ENCODE measurements around the gene NT5E.
"Not testable (repeated sequence)": the region's sequence is repeated elsewhere in the genome, so short reads cannot be mapped to it uniquely, and the experiment has no call there.

The NT5E gene

GRCh38 chr6:85496009-85496579 lies 46.2 kb downstream of the NT5E start:
- Histone ChIP-seq H3K27ac (ENCODE audit: low read length) (no peak overlapping the region), H3K36me3 (ENCODE audit: control insufficient read depth in 1 of 2, insufficient read depth in 2 of 2, low read length in 2 of 2) (peaks cover 0 to 4% of the 10 kb centered on the region in 2 donors), H3K27me3 (ENCODE audit: low read depth, low read length) (no peaks in the 10 kb centered on the region), H3K9me3 (ENCODE audit: control insufficient read depth in 1 of 2, low read length in 2 of 2) (no peaks in the 10 kb centered on the region), H3K4me1 (ENCODE audit: control insufficient read depth in 1 of 2, insufficient read depth in 2 of 2, low read length in 2 of 2) (no peaks in the 10 kb centered on the region), H3K4me3 (ENCODE audit: low read depth in 1 of 2, low read length in 2 of 2) (no peak overlapping the region)

GRCh38 chr6:85496856-85497255 lies 47.0 kb downstream of the NT5E start:
- no peak overlapping the region for H3K27ac ChIP-seq (ENCODE audit: low read length)
- H3K36me3 ChIP-seq (ENCODE audit: control insufficient read depth in 1 of 2, insufficient read depth in 2 of 2, low read length in 2 of 2): peaks cover 0 to 4% of the 10 kb centered on the region in 2 donors
- H3K9me3 ChIP-seq (ENCODE audit: control insufficient read depth in 1 of 2, low read length in 2 of 2): no peaks in the 10 kb centered on the region
- no peaks in the 10 kb centered on the region for H3K27me3 ChIP-seq (ENCODE audit: low read depth, low read length)
- H3K4me3 ChIP-seq (ENCODE audit: low read depth in 1 of 2, low read length in 2 of 2): no peak overlapping the region
- H3K4me1 ChIP-seq (ENCODE audit: control insufficient read depth in 1 of 2, insufficient read depth in 2 of 2, low read length in 2 of 2): no peaks in the 10 kb centered on the region

- no peaks in the 10 kb centered on the region for H3K9me3 ChIP-seq (ENCODE audit: control insufficient read depth in 1 of 2, low read length in 2 of 2)
- H3K27me3 ChIP-seq (ENCODE audit: low read depth, low read length): no peaks in the 10 kb centered on the region
- H3K4me1 ChIP-seq (ENCODE audit: control insufficient read depth in 1 of 2, insufficient read depth in 2 of 2, low read length in 2 of 2): no peaks in the 10 kb centered on the region
Measured at GRCh38 chr6:85498596-85499258, 48.8 kb downstream of the NT5E start.

GRCh38 chr6:85506441-85507093 lies 56.7 kb downstream of the NT5E start:
- H3K4me3 ChIP-seq (ENCODE audit: low read depth in 1 of 2, low read length in 2 of 2): no peak overlapping the region
- no peaks in the 10 kb centered on the region for H3K9me3 ChIP-seq (ENCODE audit: control insufficient read depth in 1 of 2, low read length in 2 of 2)
- no peaks in the 10 kb centered on the region for H3K27me3 ChIP-seq (ENCODE audit: low read depth, low read length)
- H3K27ac ChIP-seq (ENCODE audit: low read length): no peak overlapping the region
- no peaks in the 10 kb centered on the region for H3K4me1 ChIP-seq (ENCODE audit: control insufficient read depth in 1 of 2, insufficient read depth in 2 of 2, low read length in 2 of 2)
- H3K36me3 ChIP-seq (ENCODE audit: control insufficient read depth in 1 of 2, insufficient read depth in 2 of 2, low read length in 2 of 2): peaks cover 16 to 37% of the 10 kb centered on the region in 2 donors

More at GRCh38 chr6:85498596-85499258, 48.8 kb downstream of the NT5E start:
- H3K36me3 ChIP-seq (ENCODE audit: control insufficient read depth in 1 of 2, insufficient read depth in 2 of 2, low read length in 2 of 2): no peaks in the 10 kb centered on the region
- no peak overlapping the region for H3K27ac ChIP-seq (ENCODE audit: low read length)
- no peak overlapping the region for H3K4me3 ChIP-seq (ENCODE audit: low read depth in 1 of 2, low read length in 2 of 2)

GRCh38 chr6:85516168-85516567 lies 66.3 kb downstream of the NT5E start:
- Histone ChIP-seq H3K27me3 (ENCODE audit: low read depth, low read length) (no peaks in the 10 kb centered on the region), H3K4me3 (ENCODE audit: low read depth in 1 of 2, low read length in 2 of 2) (no peak overlapping the region), H3K27ac (ENCODE audit: low read length) (no peak overlapping the region), H3K36me3 (ENCODE audit: control insufficient read depth in 1 of 2, insufficient read depth in 2 of 2, low read length in 2 of 2) (peaks cover 30 to 38% of the 10 kb centered on the region in 2 donors), H3K9me3 (ENCODE audit: control insufficient read depth in 1 of 2, low read length in 2 of 2) (no peaks in the 10 kb centered on the region), H3K4me1 (ENCODE audit: control insufficient read depth in 1 of 2, insufficient read depth in 2 of 2, low read length in 2 of 2) (no peaks in the 10 kb centered on the region)

GRCh38 chr6:85524281-85524680 lies 74.4 kb downstream of the NT5E start:
- H3K36me3 ChIP-seq (ENCODE audit: control insufficient read depth in 1 of 2, insufficient read depth in 2 of 2, low read length in 2 of 2): peaks cover 26 to 31% of the 10 kb centered on the region in 2 donors
- H3K9me3 ChIP-seq (ENCODE audit: control insufficient read depth in 1 of 2, low read length in 2 of 2); H3K4me1 ChIP-seq (ENCODE audit: control insufficient read depth in 1 of 2, insufficient read depth in 2 of 2, low read length in 2 of 2); H3K4me3 ChIP-seq (ENCODE audit: low read depth in 1 of 2, low read length in 2 of 2); H3K27ac ChIP-seq (ENCODE audit: low read length); H3K27me3 ChIP-seq (ENCODE audit: low read depth, low read length): not testable (repeated sequence)

- Histone ChIP-seq H3K36me3 (ENCODE audit: control insufficient read depth in 1 of 2, insufficient read depth in 2 of 2, low read length in 2 of 2) (peaks cover 25 to 34% of the 10 kb centered on the region in 2 donors), H3K27ac (ENCODE audit: low read length) (no peak overlapping the region), H3K4me3 (ENCODE audit: low read depth in 1 of 2, low read length in 2 of 2) (no peak overlapping the region), H3K4me1 (ENCODE audit: control insufficient read depth in 1 of 2, insufficient read depth in 2 of 2, low read length in 2 of 2) (no peaks in the 10 kb centered on the region), H3K27me3 (ENCODE audit: low read depth, low read length) (no peaks in the 10 kb centered on the region), H3K9me3 (ENCODE audit: control insufficient read depth in 1 of 2, low read length in 2 of 2) (no peaks in the 10 kb centered on the region)
Measured at GRCh38 chr6:85537055-85537494, 87.2 kb downstream of the NT5E start.

GRCh38 chr6:85544776-85545175 lies 94.9 kb downstream of the NT5E start:
- Histone ChIP-seq H3K27ac (ENCODE audit: low read length) (no peak overlapping the region), H3K9me3 (ENCODE audit: control insufficient read depth in 1 of 2, low read length in 2 of 2) (no peaks in the 10 kb centered on the region), H3K27me3 (ENCODE audit: low read depth, low read length) (no peaks in the 10 kb centered on the region), H3K4me1 (ENCODE audit: control insufficient read depth in 1 of 2, insufficient read depth in 2 of 2, low read length in 2 of 2) (no peaks in the 10 kb centered on the region), H3K4me3 (ENCODE audit: low read depth in 1 of 2, low read length in 2 of 2) (no peak overlapping the region), H3K36me3 (ENCODE audit: control insufficient read depth in 1 of 2, insufficient read depth in 2 of 2, low read length in 2 of 2) (peaks cover 16 to 30% of the 10 kb centered on the region in 2 donors)
